SHP77 treated with DMSO at 0.1 percent for 48 hours (cell line): ENCODE data around the gene DAAM1.

Experiments
- DNase-seq: peaks from one replicate; lab custom pipeline; 2025; lab: John Stamatoyannopoulos, UW

The DAAM1 gene

DNA sequence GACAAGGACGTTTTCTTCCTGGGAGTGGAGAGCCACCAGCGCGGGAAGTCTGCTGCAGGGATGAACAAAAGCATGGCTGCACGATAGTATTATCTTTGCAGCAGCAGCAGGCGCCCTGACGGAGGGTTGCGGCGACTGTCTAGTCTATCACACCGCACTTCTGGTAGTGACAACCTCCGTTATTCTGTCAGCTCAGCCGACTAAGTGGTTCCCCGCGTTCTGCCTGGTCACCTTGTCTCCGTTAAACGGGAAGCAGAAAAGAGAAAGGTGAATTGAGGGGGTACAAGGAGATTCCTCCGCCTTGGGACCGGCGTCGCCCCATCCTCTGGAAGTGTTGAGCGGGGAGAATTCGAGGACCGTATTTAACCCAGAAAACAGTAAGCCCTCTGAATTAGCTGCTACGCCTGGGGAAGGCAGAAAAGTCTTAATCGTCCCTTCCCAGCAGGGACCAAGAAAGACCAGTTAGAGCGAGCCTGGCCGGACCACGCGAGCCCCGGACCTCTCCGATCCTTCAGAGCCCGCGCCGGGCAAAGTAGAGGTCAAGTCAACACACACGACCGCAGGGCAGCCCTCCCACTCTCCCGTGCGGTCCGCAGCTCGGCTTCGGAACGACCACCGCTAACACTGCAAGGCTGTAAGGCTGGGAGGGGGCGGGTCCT is 536 bp upstream of the DAAM1 start:
- DNase-seq, result peak; percentile 80

DNA sequence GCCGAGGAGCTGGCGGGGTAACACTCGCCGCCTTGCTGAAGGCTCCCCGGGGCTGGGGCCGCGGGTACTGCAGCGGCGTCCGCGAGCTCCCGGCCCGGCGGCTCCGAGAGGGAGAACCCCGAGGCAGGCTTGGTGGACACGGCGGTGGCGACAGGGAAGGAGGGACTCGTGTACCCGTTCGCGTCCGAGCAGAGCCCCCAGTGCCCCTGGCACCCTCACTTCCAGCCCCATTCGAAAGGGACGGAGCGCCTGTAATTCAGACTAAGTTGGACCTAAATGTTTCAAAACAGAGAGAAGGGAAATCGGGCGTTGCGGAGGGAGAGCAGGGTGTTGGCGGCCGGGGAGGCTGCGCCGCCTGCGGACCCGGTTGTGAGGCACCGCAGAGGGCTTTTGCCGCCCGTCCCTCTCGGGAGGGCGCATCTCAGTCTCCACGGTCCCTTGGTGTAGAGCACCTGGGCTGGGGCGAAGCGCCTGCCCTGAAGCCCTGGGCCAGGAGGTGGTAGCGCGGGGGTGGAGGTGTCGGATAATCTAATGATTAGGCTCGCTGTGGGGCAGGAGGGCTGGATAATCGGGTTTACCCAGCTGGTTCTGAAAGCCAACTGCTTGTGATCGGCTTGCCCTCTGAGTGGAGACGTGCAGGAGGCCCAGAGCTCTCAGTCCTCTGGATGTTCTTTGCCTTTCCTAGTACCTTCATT is 771 bp downstream of the DAAM1 start:
- DNase-seq, result no peak

DNA sequence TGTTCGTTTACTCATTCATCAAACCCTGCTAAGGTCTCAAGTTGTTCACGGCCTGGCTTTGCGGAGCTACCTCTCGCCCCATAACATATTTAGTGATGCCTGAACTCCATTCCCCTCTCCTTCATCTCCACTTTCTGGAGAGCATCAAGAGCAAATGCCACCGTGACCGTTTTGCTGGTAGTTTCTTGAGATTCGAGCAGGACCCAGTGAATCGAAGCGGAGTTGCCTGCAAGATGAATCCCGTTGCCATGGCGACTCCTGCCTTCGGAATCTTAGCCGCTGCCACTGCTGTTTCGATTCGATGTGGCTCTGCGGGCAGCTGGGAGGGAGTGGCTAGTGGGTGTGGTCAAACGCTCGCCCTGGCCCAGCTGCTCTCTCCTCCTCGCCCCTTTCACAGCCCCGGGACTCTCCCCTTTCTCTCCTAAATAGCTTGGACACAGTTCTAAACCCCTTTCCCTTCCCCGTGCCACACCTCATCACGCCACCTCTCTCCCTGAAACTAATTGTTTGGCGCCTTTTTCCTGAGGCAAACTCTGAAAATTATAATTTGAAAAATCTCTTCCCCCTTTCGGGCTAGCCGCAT is 1.4 kb downstream of the DAAM1 start:
- peak; percentile 78 for DNase-seq

DNA sequence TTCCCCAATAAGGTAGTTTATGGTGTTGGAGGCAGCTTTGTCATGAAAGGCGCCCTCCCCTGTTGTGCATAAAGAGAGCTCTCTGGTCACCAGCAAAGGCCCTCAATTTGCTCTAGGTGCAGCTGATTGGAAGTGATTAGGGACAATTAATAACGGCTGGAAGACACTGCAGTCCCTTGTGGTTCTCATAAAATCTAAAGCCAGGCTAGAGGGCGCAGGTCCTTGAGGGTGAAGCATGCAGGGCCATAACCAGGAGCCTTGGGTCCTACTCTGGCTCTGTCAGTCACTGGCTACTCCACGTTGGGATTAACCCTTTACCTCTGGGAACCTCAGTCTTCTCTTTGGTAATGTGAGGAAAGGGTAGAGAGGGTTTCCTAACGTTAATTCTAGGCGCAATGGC is 1.9 kb downstream of the DAAM1 start:
- peak; percentile 45 for DNase-seq

DNA sequence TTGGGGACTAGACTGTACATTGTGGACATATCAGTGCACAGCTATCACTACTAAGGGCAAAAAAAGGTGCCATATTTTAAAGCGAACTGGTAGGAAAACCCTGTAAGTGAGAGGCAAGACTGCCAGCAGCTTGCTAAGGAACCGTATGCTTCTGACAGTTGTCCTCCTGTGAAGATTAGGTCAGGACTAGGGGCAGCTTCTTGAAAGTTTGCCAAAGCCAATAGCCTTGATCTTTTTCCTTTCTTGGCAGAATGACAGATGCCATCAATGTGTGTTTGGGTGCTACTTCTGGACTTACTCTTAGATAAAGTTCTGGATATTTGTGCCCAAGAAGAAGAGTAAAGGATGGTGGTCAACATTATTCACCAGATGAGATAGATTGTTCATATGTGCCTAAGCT is 7.4 kb downstream of the DAAM1 start:
- DNase-seq, result no peak

DNA sequence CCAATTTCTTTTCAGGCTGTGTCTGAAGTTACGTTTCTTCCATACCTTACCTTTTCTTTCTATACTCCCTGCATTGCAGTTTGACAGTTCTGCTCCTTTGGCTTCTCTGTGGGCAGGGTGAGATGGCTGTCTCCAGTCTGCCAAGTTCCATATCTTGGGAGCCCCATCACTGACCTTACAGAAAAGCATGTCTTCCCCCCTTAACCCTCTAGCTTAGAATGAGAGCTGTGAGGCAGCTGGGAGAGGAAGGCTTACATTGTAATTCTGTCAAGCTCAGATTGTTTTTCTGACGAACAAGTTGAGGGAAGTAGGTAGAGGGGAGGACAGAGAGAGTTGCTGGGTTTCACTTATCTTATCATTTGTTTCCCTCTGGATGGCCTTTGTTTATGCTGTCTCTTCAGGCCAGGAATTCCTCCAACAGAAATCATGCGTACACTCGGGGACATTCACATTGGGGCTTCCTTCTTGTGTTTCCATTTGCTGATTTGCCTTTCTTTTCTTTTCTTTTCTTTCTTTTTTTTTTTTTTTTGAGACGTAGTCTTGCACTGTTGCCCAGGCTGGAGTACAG is 9.3 kb downstream of the DAAM1 start:
- DNase-seq, result no peak

DNA sequence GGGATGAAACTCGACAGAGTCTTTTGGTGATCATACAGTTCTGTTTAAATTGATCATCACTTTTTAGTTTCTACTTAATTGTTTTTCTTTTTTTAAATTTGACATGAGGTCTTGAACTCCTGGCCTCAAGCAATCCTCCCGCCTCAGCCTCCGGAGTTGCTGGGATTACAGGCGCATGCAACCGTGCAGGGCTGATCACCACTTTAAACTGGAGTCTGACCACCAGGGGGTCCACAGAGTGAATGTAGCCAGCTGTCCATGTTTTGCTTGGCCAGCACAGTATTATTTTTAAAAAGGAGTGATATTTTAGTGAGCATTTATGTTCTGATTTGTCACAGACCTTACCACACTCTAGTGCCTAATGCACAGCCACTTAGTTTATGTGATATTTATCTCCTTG is 10.7 kb downstream of the DAAM1 start:
- DNase-seq, result no peak

DNA sequence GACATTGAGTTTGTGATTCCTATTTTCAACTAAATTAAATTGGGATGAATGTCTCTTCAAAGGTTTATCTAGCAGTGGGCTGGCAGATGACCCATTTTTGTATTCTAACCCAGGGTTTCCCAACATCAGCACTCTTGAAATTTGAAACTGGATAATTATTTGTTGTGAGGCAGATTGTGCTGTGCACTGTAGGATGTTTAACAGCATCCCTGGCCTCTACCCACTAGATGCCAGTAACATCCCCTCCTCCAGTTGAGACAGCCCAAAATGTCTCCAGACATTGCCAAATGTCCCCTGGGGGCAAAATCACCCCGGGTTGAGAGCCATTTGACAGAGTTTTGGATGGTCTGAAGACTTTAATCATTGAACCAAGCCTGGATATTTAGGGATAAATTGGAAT is 11.1 kb downstream of the DAAM1 start:
- DNase-seq, result no peak

DNA sequence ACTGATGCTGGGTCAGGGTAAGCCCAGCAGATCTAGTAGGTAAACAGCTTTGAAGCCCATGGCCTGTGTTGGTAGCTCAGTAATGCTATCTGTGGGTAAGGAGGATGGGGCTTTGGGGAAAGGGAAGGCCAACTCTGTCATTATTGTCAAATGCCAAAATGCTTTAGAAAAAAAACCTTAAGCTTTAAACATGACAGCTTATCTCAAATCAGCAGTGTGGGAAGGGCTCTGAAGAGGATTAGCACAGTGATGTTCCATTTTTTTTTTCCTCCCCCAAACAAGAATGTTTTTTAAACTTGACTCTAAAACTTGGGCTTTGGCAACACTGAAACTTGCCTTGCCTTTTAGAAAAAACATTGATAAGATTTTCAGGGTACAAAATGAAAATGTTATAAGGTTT is 11.7 kb downstream of the DAAM1 start:
- no peak for DNase-seq

DNA sequence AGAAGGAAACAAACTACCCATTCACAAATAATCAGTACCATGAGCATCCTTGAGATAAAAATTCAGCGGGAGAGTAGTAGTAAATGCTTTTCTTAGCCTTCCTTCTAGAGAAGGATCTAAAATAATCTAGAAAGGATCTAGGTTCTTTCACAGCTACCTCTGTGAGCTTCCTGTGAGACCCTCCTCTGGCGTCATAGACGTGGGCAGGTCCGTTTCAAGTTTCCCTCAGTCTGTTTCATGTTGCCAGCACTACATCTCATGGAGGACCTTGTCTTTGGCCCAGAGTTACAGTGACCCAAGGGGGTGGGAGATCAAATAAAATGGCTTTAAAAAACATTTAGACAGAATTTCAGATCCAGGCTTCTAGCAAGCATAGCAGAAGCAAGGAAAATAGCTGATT is 13.6 kb downstream of the DAAM1 start:
- no peak for DNase-seq

DNA sequence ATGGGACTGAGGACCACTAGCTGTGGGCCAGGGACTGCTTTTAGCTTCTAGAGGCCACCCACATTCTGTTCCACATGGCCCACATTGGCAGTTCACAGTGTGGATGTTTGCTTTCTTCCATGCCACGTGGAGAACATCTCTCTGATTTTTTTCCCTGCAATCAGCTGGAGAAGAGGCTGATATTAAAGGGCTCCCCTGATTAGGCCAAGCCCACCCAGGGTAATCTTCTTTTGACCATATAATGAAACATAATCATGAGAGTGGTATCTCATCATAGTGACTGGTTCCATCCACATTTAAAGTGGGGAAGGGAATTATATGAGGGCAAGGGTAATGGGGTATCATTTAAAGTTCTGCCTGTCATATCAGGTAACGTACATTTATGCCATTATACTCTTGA is 15.8 kb downstream of the DAAM1 start:
- no peak for DNase-seq

DNA sequence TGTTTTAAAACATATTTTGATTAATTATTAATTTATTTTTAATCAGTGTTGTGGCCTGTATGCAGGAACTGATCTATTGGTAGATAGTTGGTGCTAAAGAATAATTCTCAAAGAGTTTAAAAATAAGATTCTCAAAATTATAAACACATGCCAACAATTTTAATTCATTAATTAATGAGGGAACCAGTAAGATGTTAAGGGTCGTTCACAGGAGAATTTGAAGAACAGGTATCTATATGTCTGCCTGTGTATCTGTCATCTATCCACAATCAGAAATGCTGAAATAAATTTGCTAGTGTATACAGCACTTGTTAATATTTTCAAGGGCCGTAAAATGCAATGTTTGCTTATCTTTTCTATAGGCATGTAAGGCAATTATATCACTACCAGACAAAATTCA is 18.4 kb downstream of the DAAM1 start:
- no peak for DNase-seq

DNA sequence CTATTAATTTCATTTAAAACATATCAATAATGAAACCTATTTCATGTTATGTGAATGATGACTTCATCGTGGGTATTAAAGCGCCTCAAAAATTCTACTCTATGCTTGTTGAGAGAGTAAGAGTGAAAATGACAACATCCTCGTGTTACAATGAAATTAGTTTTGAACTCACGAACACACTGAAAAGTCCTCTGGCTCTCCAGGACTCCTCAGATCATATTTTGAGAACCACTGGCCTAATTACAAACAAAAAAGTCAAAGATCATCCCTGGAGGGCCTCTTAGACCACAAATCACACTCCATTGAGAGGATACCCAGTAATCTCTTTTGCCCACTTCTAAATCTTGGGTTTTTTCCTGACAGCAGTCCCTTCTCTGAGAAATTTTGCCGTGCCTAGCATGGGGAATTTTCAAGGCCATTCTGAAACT is 19.1 kb downstream of the DAAM1 start:
- DNase-seq, result no peak

DNA sequence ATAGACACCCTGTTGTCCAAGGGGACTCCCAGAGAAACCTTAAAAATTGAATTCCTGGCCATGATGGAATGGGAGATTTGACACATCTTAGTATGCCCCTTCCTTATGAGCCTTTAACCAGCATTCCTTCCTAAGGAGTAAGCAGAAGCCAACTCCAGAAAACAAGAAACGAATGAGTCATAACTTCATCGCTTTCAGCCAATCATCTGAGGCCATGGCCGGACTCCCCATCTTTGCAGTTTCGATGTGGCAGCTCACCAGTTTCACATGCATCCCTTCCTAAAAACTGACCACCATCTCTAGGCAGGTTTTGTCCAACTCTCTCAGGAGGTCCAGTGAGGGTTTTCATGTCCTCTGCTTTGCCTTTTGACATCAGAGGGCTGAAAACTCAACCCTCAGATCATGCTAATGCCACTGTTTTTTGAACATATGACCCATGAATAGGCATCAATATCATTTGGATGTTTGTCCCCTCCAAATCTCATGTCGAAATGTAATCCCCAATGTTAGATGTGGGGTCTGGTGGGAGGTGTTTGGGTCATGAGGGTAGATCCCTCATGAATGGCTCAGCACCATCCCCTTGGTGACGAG is 19.9 kb downstream of the DAAM1 start:
- no peak for DNase-seq

DNA sequence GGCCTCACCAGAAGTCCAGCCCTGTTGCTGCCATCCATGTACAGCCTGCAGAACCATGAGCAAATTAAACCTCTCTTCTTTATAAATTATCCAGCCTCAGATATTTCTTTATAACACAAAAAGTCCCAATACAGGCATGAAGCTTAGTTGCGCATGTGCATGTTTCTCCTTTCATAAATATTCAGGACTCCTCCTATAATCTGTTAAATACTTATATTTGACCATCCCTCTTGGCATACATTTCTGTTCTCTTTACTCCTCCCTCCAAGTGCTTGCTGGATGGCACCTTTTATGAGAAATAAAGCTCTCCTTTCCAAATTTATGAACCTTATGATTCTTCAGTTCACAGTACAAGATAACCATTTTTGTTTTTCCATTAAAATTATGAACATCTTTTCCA is 20.5 kb downstream of the DAAM1 start:
- no peak for DNase-seq

DNA sequence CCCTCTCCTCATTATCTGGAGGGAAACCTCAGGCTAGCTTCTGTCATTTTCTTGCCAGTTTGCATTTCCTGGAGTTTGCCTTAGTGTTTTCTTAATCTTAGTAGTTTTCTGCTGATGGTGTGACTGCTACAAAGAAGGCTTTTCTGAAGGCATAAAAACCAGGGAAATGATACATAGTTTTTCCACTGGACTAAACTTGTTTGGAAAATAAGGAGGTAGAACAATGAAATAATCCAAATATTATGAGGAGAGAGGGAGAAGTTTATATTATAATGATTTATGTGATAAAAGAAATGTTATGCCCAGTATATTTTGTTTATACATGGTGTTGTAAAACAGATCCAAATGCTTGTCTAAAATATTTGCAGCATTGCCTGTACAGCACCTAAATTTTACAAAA is 22.2 kb downstream of the DAAM1 start:
- no peak for DNase-seq

DNA sequence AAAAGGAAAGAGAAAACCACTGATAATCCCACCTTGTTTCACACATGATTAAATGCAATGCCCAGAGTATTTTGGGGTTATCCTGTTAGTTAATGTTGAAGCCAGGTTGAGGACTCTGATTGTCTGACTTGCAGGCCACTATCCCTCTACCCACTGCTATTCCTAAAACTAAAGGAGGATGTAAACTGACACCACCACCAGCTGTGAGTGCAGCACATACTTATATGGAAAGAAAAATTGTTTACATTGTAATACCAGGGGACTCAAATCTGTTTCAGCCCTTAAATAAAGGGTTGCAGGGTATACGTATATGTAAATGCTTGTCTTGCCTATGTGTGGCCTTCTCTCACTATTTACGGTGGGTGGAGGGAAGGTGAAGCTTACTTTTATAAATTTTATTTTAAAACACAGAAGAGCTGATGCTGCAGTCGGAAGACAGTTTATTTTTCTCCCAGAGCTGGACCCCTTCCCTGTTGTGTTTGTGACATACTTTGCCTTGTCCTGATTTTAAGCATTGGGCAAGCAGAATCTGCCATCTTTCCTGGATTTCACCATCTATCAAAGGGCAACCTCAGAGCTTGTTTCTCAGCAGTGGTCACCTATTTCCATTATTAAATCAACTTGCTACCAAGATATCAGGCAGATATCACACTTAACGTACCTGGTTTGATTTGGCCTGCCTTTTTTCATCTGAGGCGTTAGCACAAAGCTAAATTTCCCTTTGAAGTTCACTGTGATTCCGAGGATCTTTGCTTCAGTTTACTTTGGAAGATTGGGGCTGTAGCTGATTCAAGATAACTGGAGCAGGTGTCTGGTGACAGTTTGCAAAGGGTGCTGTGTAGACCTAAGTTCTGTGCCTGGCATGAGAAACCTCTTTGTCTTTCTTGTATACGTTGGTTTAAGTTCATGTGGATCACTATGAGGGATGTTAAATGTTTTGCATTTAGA is 25.2 kb downstream of the DAAM1 start:
- DNase-seq, result peak; percentile 40

DNA sequence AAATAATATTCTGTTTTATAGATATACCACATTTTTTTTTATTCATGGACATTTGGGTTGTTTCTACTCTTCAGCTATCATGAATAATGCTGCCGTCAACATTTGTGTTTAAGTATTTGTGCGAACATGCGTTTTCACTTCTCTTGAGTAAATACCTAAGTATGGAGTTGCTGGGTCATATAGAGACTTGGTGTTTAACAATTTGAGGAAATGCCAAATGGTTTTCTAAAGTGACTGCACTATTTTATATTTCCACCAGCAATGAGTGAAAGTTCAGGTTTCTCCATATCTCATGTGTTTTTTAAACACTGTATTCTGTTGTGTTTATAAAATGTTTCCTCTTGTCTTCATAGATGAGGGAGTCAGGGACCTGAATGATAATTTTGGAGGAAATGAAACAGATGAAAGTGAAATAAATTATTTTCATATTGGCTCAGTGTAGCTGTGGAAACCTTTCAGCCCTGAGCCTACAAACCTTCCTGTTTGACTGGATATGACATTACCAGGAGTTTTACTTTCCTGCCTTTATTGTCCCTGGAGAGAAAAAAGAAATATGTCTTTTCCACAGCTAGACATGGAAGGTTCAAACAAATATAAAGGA is 26.3 kb downstream of the DAAM1 start:
- no peak for DNase-seq

DNA sequence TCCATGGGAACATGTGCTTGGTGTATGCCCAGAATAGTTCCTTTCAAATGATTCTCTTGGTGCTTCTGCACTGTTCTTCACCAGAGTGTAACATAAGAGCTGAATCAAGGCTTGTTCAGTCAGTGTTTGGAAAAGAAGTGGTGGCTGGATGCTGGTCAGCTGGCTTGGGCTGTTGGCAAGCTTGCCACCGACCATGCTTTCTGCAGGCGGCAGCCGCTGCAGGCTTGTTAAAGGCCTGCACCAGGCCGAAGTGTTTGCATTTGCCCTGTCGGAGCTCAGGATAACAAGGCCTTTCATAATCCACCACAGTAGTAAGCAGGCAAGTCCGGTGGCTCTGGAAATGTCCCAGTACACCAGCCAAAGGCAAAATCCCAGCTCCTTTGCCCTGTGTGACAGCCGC is 26.9 kb downstream of the DAAM1 start:
- DNase-seq, result peak; percentile 37

DNA sequence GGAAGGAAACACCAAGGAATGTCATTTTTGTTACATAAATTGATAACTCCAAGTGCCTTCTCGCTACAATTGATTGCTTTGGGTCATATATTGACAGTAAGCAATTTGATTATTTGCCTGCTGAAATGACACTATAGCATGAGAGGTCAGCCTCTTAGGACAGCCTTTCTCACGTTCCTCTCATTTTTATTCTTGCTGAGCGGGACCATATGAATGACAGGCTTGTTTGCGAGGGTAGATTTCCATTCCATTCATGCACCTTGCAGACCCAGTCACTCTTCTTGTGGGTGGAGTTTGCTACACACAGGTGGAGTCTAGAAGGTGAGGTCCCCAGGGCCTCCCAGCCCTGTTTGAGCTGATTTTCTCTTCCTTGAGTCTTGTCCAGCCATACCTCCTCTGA is 27.3 kb downstream of the DAAM1 start:
- DNase-seq, result no peak

DNA sequence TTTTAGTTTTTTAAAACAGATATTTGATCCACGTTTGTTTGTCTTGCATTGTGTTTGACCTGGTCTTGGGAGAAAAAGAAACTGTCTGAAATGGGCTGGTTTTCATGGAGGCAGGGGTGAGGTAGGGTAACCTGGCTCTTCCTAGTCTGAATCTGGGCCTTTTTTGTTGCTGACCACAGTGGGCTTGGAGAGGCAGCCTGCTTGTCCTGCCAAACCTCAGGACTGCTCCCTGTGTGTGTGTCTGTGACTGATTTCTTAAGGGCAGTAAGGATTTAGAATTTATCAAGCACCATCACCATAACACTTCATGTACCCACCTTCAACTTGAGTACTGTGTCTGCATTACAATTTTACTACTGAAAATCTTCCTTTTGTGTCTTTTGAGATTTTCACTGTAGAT is 28.5 kb downstream of the DAAM1 start:
- no peak for DNase-seq
